GM12892 (cell line): ENCODE measurements around the gene GLRX3.

Experiments used
- POLR2A ChIP-seq: IDR thresholded peaks from 2 replicates; pipeline ENCODE4 v1.6.1; 2011; ENCODE audit warnings: low read depth, low read length, control low read depth
- TAF1 ChIP-seq: IDR thresholded peaks from 2 replicates; pipeline ENCODE4 v1.6.1; 2011; ENCODE audit warnings: low read depth, mild to moderate bottlenecking, control low read depth, low read length, borderline replicate concordance

GRCh38 chr10:130218181-130218641, 82.0 kb downstream of the GLRX3 start:
- TF ChIP-seq POLR2A (no peak), TAF1 (no peak)
